ENCODE results near the gene CHD1L. TPM values are rescaled to one million over a fixed set of nuclear protein-coding genes. Genes with fewer than 3 reads are reported as not detected.
"Not testable (repeated sequence)": the region's sequence is repeated elsewhere in the genome, so short reads cannot be mapped to it uniquely, and the experiment has no call there.

CHD1L gene
- total RNA-seq, 6 experiments from 2014 or later: 21.7 to 34.3 (median 28.8) TPM

- Histone ChIP-seq H3K4me1 (no peaks in the 10 kb centered on the region), H3K9me3 (no peaks in the 10 kb centered on the region), H3K27ac (no peak overlapping the region), H3K4me3 (no peak overlapping the region), H3K36me3 (no peaks in the 10 kb centered on the region), H3K27me3 (no peaks in the 10 kb centered on the region)
- no peak for ATAC-seq
- no peak for DNase-seq
- intact Hi-C loops (cut with DNase I): no loop called here
- TF ChIP-seq POLR2A (IDR thresholded peaks at IDR 0.05) (no peak), CTCF (IDR thresholded peaks at IDR 0.05) (no peak)
- 83% methylated on average over 3 of the region's 3 CpGs for WGBS (ENCODE audit: insufficient coverage, low coverage, low lambda C conversion rate, missing lambda C conversion rate)
Measured at GRCh38 chr1:147316968-147317367, 74.5 kb downstream of the CHD1L start.

GRCh38 chr1:147326933-147327687 lies 84.6 kb downstream of the CHD1L start:
- ATAC-seq; H3K27ac ChIP-seq; H3K4me1 ChIP-seq; intact Hi-C loops (cut with DNase I); H3K27me3 ChIP-seq; H3K36me3 ChIP-seq; DNase-seq; H3K9me3 ChIP-seq; H3K4me3 ChIP-seq: not testable (repeated sequence)
- WGBS (ENCODE audit: insufficient coverage, low coverage, low lambda C conversion rate, missing lambda C conversion rate): 37% methylated on average over 8 of the region's 26 CpGs

GRCh38 chr1:147334292-147334691 lies 91.8 kb downstream of the CHD1L start:
- 46% methylated on average over 5 of the region's 5 CpGs for whole genome bisulfite sequencing (ENCODE audit: insufficient coverage, low coverage, low lambda C conversion rate, missing lambda C conversion rate)
- intact Hi-C loops (cut with DNase I): no loop called here

GRCh38 chr1:147336291-147336690 lies 93.8 kb downstream of the CHD1L start:
- TF ChIP-seq CTCF (IDR thresholded peaks at IDR 0.05) (no peak), POLR2A (IDR thresholded peaks at IDR 0.05) (no peak)
- Histone ChIP-seq H3K4me1 (no peaks in the 10 kb centered on the region), H3K27ac (no peak overlapping the region), H3K36me3 (no peaks in the 10 kb centered on the region), H3K27me3 (no peaks in the 10 kb centered on the region), H3K4me3 (no peak overlapping the region), H3K9me3 (no peaks in the 10 kb centered on the region)
- 70% methylated on average over 2 of the region's 2 CpGs for WGBS (ENCODE audit: insufficient coverage, low coverage, low lambda C conversion rate, missing lambda C conversion rate)
- intact Hi-C loops (cut with DNase I): no loop called here
- ATAC-seq: no peak
- DNase-seq: no peak

More at GRCh38 chr1:147334292-147334691, 91.8 kb downstream of the CHD1L start:
- ATAC-seq (no peak), DNase-seq (no peak)
- no peak for TF ChIP-seq POLR2A (IDR thresholded peaks at IDR 0.05)
- TF ChIP-seq CTCF (IDR thresholded peaks at IDR 0.05): no peak
- Histone ChIP-seq H3K27me3 (no peaks in the 10 kb centered on the region), H3K4me3 (no peak overlapping the region), H3K27ac (no peak overlapping the region), H3K9me3 (no peaks in the 10 kb centered on the region), H3K36me3 (no peaks in the 10 kb centered on the region), H3K4me1 (no peaks in the 10 kb centered on the region)

GRCh38 chr1:147337040-147337630 lies 94.7 kb downstream of the CHD1L start:
- WGBS (ENCODE audit: insufficient coverage, low coverage, low lambda C conversion rate, missing lambda C conversion rate): 23% methylated on average over 4 of the region's 4 CpGs
- Histone ChIP-seq H3K27ac (no peak overlapping the region), H3K9me3 (no peaks in the 10 kb centered on the region), H3K27me3 (no peaks in the 10 kb centered on the region), H3K4me1 (no peaks in the 10 kb centered on the region), H3K36me3 (no peaks in the 10 kb centered on the region), H3K4me3 (no peak overlapping the region)
- DNase-seq: no peak
- ATAC-seq: no peak
- intact Hi-C loops (cut with DNase I): no loop called here
- TF ChIP-seq CTCF (IDR thresholded peaks at IDR 0.05) (no peak), POLR2A (IDR thresholded peaks at IDR 0.05) (no peak)
